ENCODE results near the gene YWHAB.
"Not testable (repeated sequence)": the region's sequence is repeated elsewhere in the genome, so short reads cannot be mapped to it uniquely, and the experiment has no call there.

The YWHAB gene

DNA sequence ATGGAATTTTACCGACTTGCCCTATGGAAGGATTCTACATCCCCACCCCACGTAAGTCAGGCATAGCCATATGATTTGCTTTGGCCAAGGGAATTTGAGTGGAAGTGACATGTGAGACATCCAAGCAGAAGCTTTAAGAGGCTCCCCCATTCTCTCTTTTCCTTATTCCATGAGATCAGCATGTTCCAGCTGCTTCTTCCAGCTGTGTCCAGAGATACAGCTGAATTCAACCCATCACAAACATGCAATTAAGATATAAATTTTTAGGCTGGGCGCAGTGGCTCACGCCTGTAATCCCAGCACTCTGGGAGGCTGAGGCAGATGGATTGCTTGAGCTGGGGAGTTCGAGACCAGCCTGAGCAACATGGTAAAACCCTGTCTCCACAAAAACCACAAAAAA is 16.0 kb upstream of the YWHAB start:
- no peak for DNase-seq (ENCODE audit: low read depth)

DNA sequence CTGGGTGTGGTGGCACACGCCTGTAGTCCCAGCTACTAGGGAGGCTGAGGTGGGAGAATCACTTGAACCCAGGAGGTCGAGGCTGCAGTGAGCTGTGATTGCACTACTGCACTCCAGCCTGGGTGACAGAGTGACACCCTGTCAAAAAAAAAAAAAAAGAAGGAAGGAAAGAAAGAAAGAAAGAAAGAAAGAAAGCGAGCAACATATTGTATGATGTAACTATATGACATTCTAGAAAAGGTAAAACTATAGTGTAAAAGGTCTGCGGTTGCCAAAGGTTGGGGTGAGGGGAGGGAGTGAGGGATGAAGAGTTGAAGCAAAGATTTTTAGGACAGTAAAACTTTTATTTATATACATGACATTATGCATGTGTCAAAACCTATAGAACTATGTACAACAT is 3.1 kb upstream of the YWHAB start:
- not testable (repeated sequence) for DNase-seq (ENCODE audit: low read depth)

GRCh38 chr20:44883214-44883902 is 2.1 kb upstream of the YWHAB start:
- no peak for DNase-seq (ENCODE audit: low read depth)

- no peak for DNase-seq (ENCODE audit: low read depth)
Measured at GRCh38 chr20:44884907-44885391, 556 bp upstream of the YWHAB start.

DNA sequence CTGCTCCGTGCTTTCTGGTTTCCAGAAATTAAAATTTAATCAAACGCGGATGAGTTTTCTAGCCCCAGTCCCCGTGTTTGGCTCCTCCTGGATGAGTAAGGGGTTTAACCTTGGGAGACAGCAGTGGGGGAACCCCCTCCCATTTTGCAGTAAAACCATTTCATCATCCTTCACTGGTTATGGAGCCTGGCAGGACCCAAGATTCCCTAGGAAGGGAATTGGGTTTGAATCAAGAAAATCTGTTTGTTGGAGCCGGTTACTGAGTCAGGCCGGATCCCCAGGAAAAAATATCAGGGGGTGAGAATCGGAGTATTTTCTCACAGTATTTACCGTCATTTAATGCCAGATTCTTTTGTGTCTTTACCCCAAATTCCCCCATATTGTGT is 754 bp downstream of the YWHAB start:
- no peak for DNase-seq (ENCODE audit: low read depth)

- DNase-seq (ENCODE audit: low read depth): no peak
Measured at GRCh38 chr20:44886828-44887227, 1.3 kb downstream of the YWHAB start.

DNA sequence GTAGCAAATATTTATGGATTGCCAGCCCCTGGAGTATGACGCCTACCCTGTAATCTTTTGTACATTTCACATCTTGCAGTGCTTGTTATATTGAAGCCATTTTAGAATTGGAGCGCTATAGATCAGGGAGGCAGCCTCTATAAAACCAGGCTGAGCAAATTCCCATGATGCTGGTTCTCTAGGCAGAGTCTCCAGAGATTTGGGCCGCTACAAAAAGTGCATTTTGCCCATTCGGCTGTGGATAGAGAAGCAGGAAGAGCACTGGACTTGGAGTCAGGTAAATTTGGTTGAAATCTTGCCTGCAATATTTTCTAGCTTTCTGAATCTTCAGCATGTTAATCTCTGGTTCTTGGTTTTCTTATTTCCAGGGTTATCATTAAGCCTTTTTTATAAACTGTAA is 2.0 kb downstream of the YWHAB start:
- no peak for DNase-seq (ENCODE audit: low read depth)

- no peak for DNase-seq (ENCODE audit: low read depth)
Measured at GRCh38 chr20:44888226-44889103, 3.0 kb downstream of the YWHAB start.

GRCh38 chr20:44891826-44892225 is 6.3 kb downstream of the YWHAB start:
- no peak for DNase-seq (ENCODE audit: low read depth)

DNA sequence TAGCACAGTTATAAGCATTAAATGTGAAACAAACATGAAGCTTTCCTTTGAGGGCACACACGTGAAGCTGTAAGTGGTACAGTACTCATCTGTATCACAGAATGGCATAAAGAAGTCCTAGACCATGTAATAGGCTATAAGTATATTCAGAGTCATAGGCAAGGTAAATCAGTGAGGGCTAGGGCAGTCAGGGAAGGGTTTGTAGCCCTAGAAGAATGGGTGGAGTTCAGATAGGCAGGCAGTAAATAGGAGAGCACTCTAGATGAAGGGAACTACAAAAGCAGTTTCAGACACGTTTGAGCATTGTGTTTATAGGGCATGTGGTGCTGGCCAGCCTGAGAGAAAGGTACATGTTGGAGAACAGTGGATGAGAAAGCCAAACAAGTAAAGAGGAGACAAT is 9.5 kb downstream of the YWHAB start:
- DNase-seq (ENCODE audit: low read depth): no peak

GRCh38 chr20:44896583-44896982 is 11.1 kb downstream of the YWHAB start:
- no peak for DNase-seq (ENCODE audit: low read depth)

GRCh38 chr20:44897133-44897532 is 11.6 kb downstream of the YWHAB start:
- DNase-seq (ENCODE audit: low read depth): no peak

DNA sequence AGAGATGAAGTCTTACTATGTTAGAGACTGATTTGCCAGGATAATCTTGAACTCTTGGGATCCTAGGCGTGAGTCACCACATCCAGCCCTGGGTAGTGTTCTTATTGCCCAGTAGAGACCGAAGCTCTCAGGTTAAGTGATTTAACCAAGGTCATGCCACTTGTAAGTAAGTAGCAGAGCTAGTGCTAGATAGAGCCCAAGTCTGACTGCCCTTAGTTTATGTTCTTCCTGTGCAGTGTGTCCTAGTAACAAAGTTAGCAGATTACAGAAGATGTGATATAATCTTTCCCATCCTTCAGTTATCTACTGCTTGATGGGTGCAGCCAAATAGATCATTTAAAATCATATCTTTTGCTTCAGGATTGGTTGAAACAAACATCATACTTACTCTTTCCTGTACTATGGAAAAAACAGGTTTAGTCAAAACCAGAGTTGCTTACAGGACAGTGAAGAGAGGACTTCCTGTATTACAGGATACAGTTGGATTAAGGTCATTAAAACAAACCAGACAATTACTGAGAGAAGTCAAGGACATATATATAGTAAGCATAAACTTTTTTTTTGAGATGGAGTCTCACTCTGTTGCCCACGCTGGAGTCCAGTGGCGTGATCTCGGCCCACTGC is 14.8 kb downstream of the YWHAB start:
- DNase-seq (ENCODE audit: low read depth): no peak

DNA sequence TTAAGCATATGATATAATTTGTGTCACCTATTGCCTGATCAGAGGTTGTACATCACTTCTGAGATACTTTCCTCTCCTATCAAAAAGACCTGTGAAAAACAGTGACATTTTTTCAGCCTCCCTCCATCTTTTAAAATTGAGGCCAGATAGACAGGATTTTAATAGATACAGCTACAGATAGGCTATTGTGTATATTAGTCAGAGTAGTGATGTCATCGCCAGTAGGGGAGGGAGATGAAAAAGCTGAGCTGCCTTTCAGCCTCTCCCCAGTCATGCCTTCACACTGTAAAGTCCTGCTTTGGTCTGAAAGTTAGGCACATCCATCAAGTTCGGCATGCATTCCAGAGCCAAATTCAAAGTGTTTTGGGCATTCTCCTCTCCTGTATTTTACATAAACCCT is 16.5 kb downstream of the YWHAB start:
- no peak for DNase-seq (ENCODE audit: low read depth)

DNA sequence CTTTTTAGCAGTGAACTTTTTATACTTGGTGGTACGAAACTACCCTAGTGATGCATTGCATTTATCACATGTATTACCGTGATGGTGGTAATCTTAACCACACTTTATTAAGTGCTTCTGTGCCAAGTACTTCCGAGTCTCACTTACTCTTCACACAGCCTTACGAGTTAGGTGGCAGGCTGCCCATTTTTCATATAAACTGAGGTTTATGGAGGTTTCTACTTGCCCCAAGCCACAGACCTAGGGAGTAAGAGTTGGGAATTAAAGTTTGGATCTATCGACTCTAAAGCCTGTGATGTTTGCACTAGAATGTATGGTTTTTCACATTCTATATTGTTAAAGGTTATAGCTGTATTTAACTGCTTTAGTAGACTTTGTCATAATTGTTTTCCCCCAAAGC is 18.9 kb downstream of the YWHAB start:
- DNase-seq (ENCODE audit: low read depth): no peak

GRCh38 chr20:44908987-44909871 is 23.7 kb downstream of the YWHAB start:
- DNase-seq (ENCODE audit: low read depth): no peak

DNA sequence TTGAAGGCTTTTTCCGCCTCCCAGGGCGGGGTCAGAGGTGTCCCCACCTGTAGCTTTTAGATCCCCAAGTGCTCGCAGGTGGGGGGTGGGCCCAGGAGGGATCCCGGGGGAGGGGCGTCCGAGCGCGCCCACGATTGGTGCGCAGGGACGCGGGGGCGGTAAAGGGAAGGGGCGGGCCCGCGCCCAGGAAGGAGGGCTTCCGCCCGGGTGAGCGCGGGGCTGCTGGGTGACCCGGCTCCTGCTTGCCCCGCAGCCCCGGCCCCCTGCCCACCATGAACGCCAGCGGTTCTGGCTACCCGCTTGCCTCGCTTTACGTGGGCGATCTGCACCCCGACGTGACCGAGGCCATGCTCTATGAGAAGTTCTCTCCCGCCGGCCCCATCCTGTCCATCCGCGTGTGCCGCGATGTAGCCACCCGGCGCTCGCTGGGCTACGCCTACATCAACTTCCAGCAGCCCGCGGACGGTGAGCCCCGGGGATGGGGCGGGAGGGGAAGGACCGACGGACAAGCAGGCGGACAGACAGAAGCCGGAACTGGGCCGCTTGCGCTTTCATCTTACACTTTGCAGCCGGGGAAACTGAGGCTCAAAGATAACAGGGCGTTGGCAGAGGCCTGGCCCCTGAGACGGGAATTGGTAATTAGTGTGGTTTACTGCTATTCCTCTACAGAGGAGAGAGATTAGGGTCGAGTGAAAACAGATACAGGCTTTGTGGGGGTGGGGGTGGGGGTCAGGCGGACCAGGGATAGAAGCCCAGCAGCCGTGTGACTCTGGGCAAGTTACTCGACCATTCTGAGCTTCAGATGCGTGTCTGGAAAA is 24.6 kb downstream of the YWHAB start, which contains the start of gene PABPC1L:
Gene PABPC1L (plus strand): TSS at position 189 of the 818 bp plus-strand sequence. CDS start 84 bp downstream, at position 273.
- no peak for DNase-seq (ENCODE audit: low read depth)

DNA sequence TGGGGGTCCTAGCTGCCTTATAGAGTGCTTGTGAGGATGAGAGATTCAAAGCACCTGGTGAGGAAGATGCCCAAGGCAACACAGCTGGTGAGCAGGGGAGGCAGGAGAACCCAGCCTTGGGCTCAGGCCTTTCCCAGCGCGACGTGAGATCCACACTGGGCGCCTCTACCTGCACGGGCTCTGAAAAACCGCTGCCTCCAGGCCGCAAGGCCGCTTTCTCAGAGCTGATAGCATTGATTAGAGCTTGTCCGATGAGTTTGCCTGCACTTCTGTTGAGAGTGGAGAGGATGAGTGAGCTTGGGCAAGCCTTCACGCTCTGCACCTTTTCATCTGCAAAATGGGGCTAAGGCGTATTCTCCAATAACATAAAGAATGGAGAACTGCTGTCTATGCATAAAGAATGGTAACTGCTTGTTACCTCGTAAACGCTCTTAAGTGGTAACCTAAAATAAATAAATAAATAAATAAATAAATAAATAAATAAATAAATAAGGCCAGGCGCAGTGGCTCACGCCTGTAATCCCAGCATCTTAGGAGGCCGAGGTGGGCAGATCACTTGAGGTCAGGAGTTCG is 25.3 kb downstream of the YWHAB start:
- no peak for DNase-seq (ENCODE audit: low read depth)

- no peak for DNase-seq (ENCODE audit: low read depth)
Measured at GRCh38 chr20:44911264-44911921, 25.9 kb downstream of the YWHAB start.

- DNase-seq (ENCODE audit: low read depth): no peak
Measured at GRCh38 chr20:44912189-44912588, 26.7 kb downstream of the YWHAB start.

All from GM04504 (cell line).